ENCODE data around the gene SMAD3. TPM values are rescaled to one million over a fixed set of nuclear protein-coding genes. Genes with fewer than 3 reads are reported as not detected.
A peak's percentile ranks its signal among the peaks of the same experiment; 100 is the strongest.
"Not testable (repeated sequence)": the region's sequence is repeated elsewhere in the genome, so short reads cannot be mapped to it uniquely, and the experiment has no call there.

SMAD3 gene
- total RNA-seq, 1 donor from 2014 or later: 89.3 TPM

GRCh38 chr15:67074886-67075229 is 9.5 kb downstream of the SMAD3 start:
- Histone ChIP-seq H3K27ac (peak overlapping the region; percentile 64 to 68), H3K27me3 (no peaks in the 10 kb centered on the region), H3K4me3 (no peak overlapping the region), H3K4me1 (peaks cover 20 to 67% of the 10 kb centered on the region in 2 donors), H3K36me3 (no peaks in the 10 kb centered on the region), H3K9me3 (no peaks in the 10 kb centered on the region)
- no peak for DNase-seq (ENCODE audit: low spot score in 2 of 2)
- TF ChIP-seq CTCF (IDR thresholded peaks at IDR 0.05): no peak
- intact Hi-C loops (cut with DNase I): loop anchor here (2.0 kb wide), 1 partner anchor 26 kb away; no protein-coding TSS in a partner anchor

GRCh38 chr15:67075555-67076135 is 10.2 kb downstream of the SMAD3 start:
- H3K9me3 ChIP-seq; H3K27me3 ChIP-seq; H3K4me3 ChIP-seq; H3K36me3 ChIP-seq; DNase-seq (ENCODE audit: low spot score in 2 of 2): not testable (repeated sequence)
- H3K27ac ChIP-seq: peak overlapping the region; percentile 64 to 68
- peaks cover 20 to 69% of the 10 kb centered on the region in 2 donors for H3K4me1 ChIP-seq
- intact Hi-C loops (cut with DNase I): loop anchor here (2.0 kb wide), 3 partner anchors 27 to 75 kb away; no protein-coding TSS in a partner anchor

GRCh38 chr15:67076147-67076843 is 10.9 kb downstream of the SMAD3 start:
- no peaks in the 10 kb centered on the region for H3K36me3 ChIP-seq
- peak overlapping the region; percentile 64 to 68 for H3K27ac ChIP-seq
- H3K9me3 ChIP-seq: no peaks in the 10 kb centered on the region
- no peaks in the 10 kb centered on the region for H3K27me3 ChIP-seq
- intact Hi-C loops (cut with DNase I): loop anchor here (2.0 kb wide), 2 partner anchors 51 to 75 kb away; no protein-coding TSS in a partner anchor
- no peak for TF ChIP-seq CTCF (IDR thresholded peaks at IDR 0.05)
- H3K4me3 ChIP-seq: no peak overlapping the region
- DNase-seq (ENCODE audit: low spot score in 2 of 2): peak in 1 of 2 donors; percentile 89
- H3K4me1 ChIP-seq: peaks cover 22 to 69% of the 10 kb centered on the region in 2 donors

GRCh38 chr15:67077641-67078215 is 12.3 kb downstream of the SMAD3 start:
- Histone ChIP-seq H3K36me3 (no peaks in the 10 kb centered on the region), H3K4me1 (peaks cover 28 to 79% of the 10 kb centered on the region in 2 donors), H3K27me3 (no peaks in the 10 kb centered on the region), H3K9me3 (no peaks in the 10 kb centered on the region), H3K27ac (peak overlapping the region; percentile 41 to 64), H3K4me3 (no peak overlapping the region)
- intact Hi-C loops (cut with DNase I): loop anchor here (2.0 kb wide), 2 partner anchors 53 to 73 kb away; no protein-coding TSS in a partner anchor
- DNase-seq (ENCODE audit: low spot score in 2 of 2): no peak
- TF ChIP-seq CTCF (IDR thresholded peaks at IDR 0.05): no peak

GRCh38 chr15:67079361-67079760 is 14.0 kb downstream of the SMAD3 start:
- no peaks in the 10 kb centered on the region for H3K27me3 ChIP-seq
- peaks cover 28 to 70% of the 10 kb centered on the region in 2 donors for H3K4me1 ChIP-seq
- peak overlapping the region in 1 of 2 donors; percentile 67 for H3K27ac ChIP-seq
- H3K4me3 ChIP-seq: no peak overlapping the region
- H3K9me3 ChIP-seq: no peaks in the 10 kb centered on the region
- no peak for TF ChIP-seq CTCF (IDR thresholded peaks at IDR 0.05)
- no peak for DNase-seq (ENCODE audit: low spot score in 2 of 2)
- no peaks in the 10 kb centered on the region for H3K36me3 ChIP-seq
- intact Hi-C loops (cut with DNase I): no loop called here
